ENCODE results near the gene ADPRHL1. TPM values are rescaled to one million over a fixed set of nuclear protein-coding genes. Genes with fewer than 3 reads are reported as not detected.

The ADPRHL1 gene
- total RNA-seq, 3 donors from 2014 or later (not counting 1 experiment from before 2014, with no cell fraction given) = 0.56 to 0.93 (median 0.72) TPM

GRCh38 chr13:113410472-113411201 lies 42.7 kb downstream of the ADPRHL1 start:
- Histone ChIP-seq H3K27me3 (ENCODE audit: control insufficient read depth, insufficient read depth, low read length) (no peaks in the 10 kb centered on the region), H3K4me3 (ENCODE audit: low read length) (no peak overlapping the region), H3K27ac (ENCODE audit: low read length) (no peak overlapping the region), H3K36me3 (ENCODE audit: control insufficient read depth, insufficient read depth, low read length) (no peaks in the 10 kb centered on the region), H3K9me3 (ENCODE audit: control insufficient read depth, insufficient read depth, low read length) (no peaks in the 10 kb centered on the region), H3K4me1 (ENCODE audit: control insufficient read depth, insufficient read depth, low read length) (peaks cover 5% of the 10 kb centered on the region)
- DNase-seq = no peak
- Mint-ChIP-seq H3K36me3 (no peaks in the 10 kb centered on the region), H3K4me1 (no peaks in the 10 kb centered on the region), H3K9me3 (peaks cover 0 to 2% of the 10 kb centered on the region in 2 donors), H3K27me3 (ENCODE audit: low read depth in 2 of 2) (peaks cover 0 to 3% of the 10 kb centered on the region in 2 donors), H3K27ac (no peak overlapping the region), H3K4me3 (no peak overlapping the region)
- WGBS (ENCODE audit: insufficient coverage) = 95% methylated on average over 34 of the region's 34 CpGs
- TF ChIP-seq CTCF (IDR thresholded peaks at IDR 0.05) = no peak
- intact Hi-C loops (cut with micrococcal nuclease) = no loop called here
- ATAC-seq = no peak

DNA sequence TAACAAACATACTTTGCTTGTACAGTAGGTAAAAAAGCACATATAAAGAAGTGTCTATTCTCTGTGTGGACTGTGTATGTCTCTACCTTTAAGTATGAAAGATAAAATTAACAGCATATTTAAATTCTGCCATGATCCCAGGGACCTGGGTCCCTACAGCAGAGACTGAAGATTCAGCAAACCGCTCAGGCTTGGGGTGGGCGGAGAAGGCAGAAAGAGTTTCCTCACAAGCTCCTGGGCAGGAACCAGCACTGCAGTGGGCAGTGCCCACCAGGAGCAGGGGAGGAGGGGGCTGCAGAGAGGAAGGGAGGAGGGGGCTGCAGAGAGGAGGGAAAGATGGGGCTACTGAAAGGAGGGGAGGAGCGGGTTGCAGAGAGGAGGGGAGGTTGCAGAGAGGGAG lies 44.7 kb downstream of the ADPRHL1 start:
- peaks cover 5% of the 10 kb centered on the region for H3K4me1 ChIP-seq (ENCODE audit: control insufficient read depth, insufficient read depth, low read length)
- no peaks in the 10 kb centered on the region for H3K9me3 ChIP-seq (ENCODE audit: control insufficient read depth, insufficient read depth, low read length)
- no peak overlapping the region for H3K4me3 ChIP-seq (ENCODE audit: low read length)
- intact Hi-C loops (cut with micrococcal nuclease) = no loop called here
- Mint-ChIP-seq H3K4me3 (no peak overlapping the region), H3K9me3 (peaks cover 0 to 2% of the 10 kb centered on the region in 2 donors), H3K27ac (no peak overlapping the region), H3K36me3 (no peaks in the 10 kb centered on the region), H3K27me3 (ENCODE audit: low read depth in 2 of 2) (peaks cover 0 to 3% of the 10 kb centered on the region in 2 donors), H3K4me1 (no peaks in the 10 kb centered on the region)
- no peak for TF ChIP-seq CTCF (IDR thresholded peaks at IDR 0.05)
- no peak for ATAC-seq
- no peak overlapping the region for H3K27ac ChIP-seq (ENCODE audit: low read length)
- DNase-seq = no peak
- 96% methylated on average over 3 of the region's 3 CpGs for WGBS (ENCODE audit: insufficient coverage)
- no peaks in the 10 kb centered on the region for H3K36me3 ChIP-seq (ENCODE audit: control insufficient read depth, insufficient read depth, low read length)
- H3K27me3 ChIP-seq (ENCODE audit: control insufficient read depth, insufficient read depth, low read length) = no peaks in the 10 kb centered on the region

DNA sequence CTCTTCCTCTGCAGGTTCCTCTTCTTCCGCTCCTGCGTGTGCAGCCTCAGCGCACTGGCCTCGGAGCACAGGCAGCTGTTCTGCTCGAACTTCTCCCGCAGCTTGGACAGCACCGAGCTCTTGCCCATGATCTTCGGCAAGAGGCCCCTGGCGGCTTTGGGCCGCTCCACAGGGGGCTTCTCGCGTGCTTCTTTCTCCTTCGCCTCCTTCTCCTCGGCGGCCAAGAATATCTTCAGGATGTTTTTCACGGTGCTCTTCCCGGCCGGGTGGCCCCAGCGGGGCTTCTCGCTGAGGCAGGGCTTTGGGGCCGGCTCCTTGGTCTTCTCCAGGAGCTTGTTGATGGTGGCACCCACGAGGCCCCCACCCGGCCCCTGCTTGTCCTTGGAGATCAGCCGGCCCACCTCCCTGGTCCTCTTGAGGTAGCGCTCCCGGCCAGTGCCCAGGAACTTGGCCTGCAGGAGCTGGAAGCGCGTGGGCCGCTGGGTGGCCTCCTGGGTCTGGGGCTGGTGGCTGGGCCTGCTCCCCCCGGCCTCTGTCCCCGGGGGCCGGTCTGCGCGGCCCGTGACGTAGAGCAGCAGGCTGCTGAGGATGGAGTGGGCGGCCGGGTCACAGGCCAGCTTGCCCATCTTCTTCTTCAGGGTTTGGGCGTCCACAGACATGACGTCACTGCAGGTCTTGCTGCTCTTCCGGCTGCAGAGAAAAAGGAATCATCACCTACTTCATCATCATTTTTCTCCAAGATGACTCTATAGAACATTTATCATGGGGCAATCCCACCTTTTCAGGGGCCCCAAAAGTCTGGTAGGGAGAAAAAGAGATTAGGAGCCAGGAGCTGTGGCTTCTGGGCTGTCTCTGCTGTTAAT lies 45.5 kb downstream of the ADPRHL1 start:
- Mint-ChIP-seq H3K36me3 (no peaks in the 10 kb centered on the region), H3K4me3 (no peak overlapping the region), H3K9me3 (no peaks in the 10 kb centered on the region), H3K4me1 (no peaks in the 10 kb centered on the region), H3K27me3 (ENCODE audit: low read depth in 2 of 2) (no peaks in the 10 kb centered on the region), H3K27ac (no peak overlapping the region)
- DNase-seq (no peak), ATAC-seq (no peak)
- intact Hi-C loops (cut with micrococcal nuclease) = no loop called here
- Histone ChIP-seq H3K4me3 (ENCODE audit: low read length) (no peak overlapping the region), H3K4me1 (ENCODE audit: control insufficient read depth, insufficient read depth, low read length) (peaks cover 5% of the 10 kb centered on the region), H3K9me3 (ENCODE audit: control insufficient read depth, insufficient read depth, low read length) (no peaks in the 10 kb centered on the region), H3K27me3 (ENCODE audit: control insufficient read depth, insufficient read depth, low read length) (no peaks in the 10 kb centered on the region), H3K36me3 (ENCODE audit: control insufficient read depth, insufficient read depth, low read length) (no peaks in the 10 kb centered on the region), H3K27ac (ENCODE audit: low read length) (no peak overlapping the region)
- no peak for TF ChIP-seq CTCF (IDR thresholded peaks at IDR 0.05)
- WGBS (ENCODE audit: insufficient coverage) = 83% methylated on average over 41 of the region's 41 CpGs

Data from natural killer cell (primary cell).